K562 (cell line): ENCODE measurements around the gene CHST8. TPM values are rescaled to one million over a fixed set of nuclear protein-coding genes. Genes with fewer than 3 reads are reported as not detected.

Experiments
- ATAC-seq: fragments of 200-7000 bp; cut with Tn5 transposase; 3 replicates; pipeline ENCODE4 v1.9.1; 2020; ENCODE audit warnings: moderate library complexity
- BruUV-seq: library from RNA; stranded (reverse); fragments of 400-500 nt; replicated peaks from 2 replicates; lab custom pipeline; 2021; lab: Mats Ljungman, UMichigan
- CTCF ChIA-PET: fragments of 300-600 bp; formaldehyde crosslinking; extraction: SDS; loops from one replicate; lab custom pipeline; 2021; ENCODE audit warnings: low intra/inter-chr PET ratio; lab: Yijun Ruan, JAX
- POLR2A ChIA-PET: fragments of 300-600, 350-650 bp; sonication (Branson Sonifier 250); formaldehyde crosslinking; extraction: SDS; loops from one replicate; lab custom pipeline; 2021; ENCODE audit warnings: antibody characterized with exemption, inconsistent platforms; lab: Yijun Ruan, JAX
- DNase-seq, 4 experiments: peaks; one replicate each; pipeline versions ENCODE4 v3.0.0 to v3.0.0-alpha.2; 2011 to 2018; ENCODE audit warnings: low spot score in 3 of 4, mixed read lengths in 3 of 4; ENCODE audit errors: extremely low read depth in 1 of 4
- FAIRE-seq: peaks from 2 replicates; lab custom pipeline; 2011; peaks lifted over from hg19 to GRCh38; lab: Jason Lieb, UNC
- H2AFZ ChIP-seq: 2 replicates; pipeline ENCODE4 v1.6.0; 2011; ENCODE audit warnings: low read depth, low read length, control low read depth, inconsistent platforms
- H3K27ac ChIP-seq: fragments of 200-600 bp; 3 replicates; pipeline ENCODE4 v1.8.0; 2011; ENCODE audit warnings: low read depth, mild to moderate bottlenecking, control low read depth, inconsistent platforms, low read length, moderate library complexity, mixed read lengths; ENCODE audit errors: extremely low read depth
- H3K27me3 ChIP-seq, 2 experiments: fragments of 300-600 bp in 1 of 2; 2 replicates in 1 of 2; 3 replicates in 1 of 2; pipeline versions ENCODE4 v1.6.0 to v1.8.0; 2011; ENCODE audit warnings: inconsistent platforms in 2 of 2, low read length in 2 of 2, mild to moderate bottlenecking in 1 of 2, mixed read lengths in 1 of 2, moderate library complexity in 1 of 2; ENCODE audit not compliant: control insufficient read depth in 2 of 2, insufficient read depth in 2 of 2
- H3K36me3 ChIP-seq: fragments of 300-600 bp; 3 replicates; pipeline ENCODE4 v1.8.0; 2011; ENCODE audit warnings: mild to moderate bottlenecking, low read length, inconsistent platforms; ENCODE audit not compliant: control insufficient read depth, insufficient read depth
- H3K4me1 ChIP-seq, 2 experiments: fragments of 200-600 bp in 1 of 2; replicated peaks in 1 of 2; 2 replicates in 1 of 2; 3 replicates in 1 of 2; pipeline versions ENCODE4 v1.5.1 to v1.8.0; 2011; ENCODE audit warnings: inconsistent platforms in 2 of 2, low read length in 2 of 2, mild to moderate bottlenecking in 1 of 2, mixed read lengths in 1 of 2, moderate library complexity in 1 of 2; ENCODE audit not compliant: control insufficient read depth in 2 of 2, insufficient read depth in 2 of 2
- H3K4me2 ChIP-seq: 2 replicates; pipeline ENCODE4 v1.6.1; 2011; ENCODE audit warnings: low read length, control low read depth, inconsistent platforms, mixed read lengths; ENCODE audit not compliant: insufficient read depth
- H3K4me3 ChIP-seq: fragments of 200-600 bp; sonication (generic), shearing (Covaris generic); 2 replicates; pipeline ENCODE4 v1.5.1; 2016; ENCODE audit warnings: control low read depth, inconsistent platforms
- H3K79me2 ChIP-seq: fragments of 200-600 bp; 3 replicates; pipeline ENCODE4 v1.8.0; 2011; ENCODE audit warnings: low read length, inconsistent platforms; ENCODE audit not compliant: control insufficient read depth, insufficient read depth
- H3K9ac ChIP-seq, 2 experiments: 2 replicates each; pipeline versions ENCODE4 v1.6.0 to v1.6.1; 2011; ENCODE audit warnings: low read depth in 2 of 2, low read length in 2 of 2, control low read depth in 1 of 2, inconsistent platforms in 1 of 2, mild to moderate bottlenecking in 1 of 2, mixed read lengths in 1 of 2; ENCODE audit not compliant: insufficient read depth in 1 of 2
- H3K9me1 ChIP-seq: one replicate; pipeline ENCODE4 v1.6.0; 2011; ENCODE audit warnings: inconsistent platforms, mild to moderate bottlenecking, low read length, moderate library complexity; ENCODE audit not compliant: control insufficient read depth, insufficient read depth
- H3K9me3 ChIP-seq: replicated peaks from 2 replicates; pipeline ENCODE4 v1.5.1; 2011; ENCODE audit warnings: low read depth, low read length, inconsistent platforms; ENCODE audit not compliant: control insufficient read depth, insufficient read depth
- H4K20me1 ChIP-seq: replicated peaks from 2 replicates; pipeline ENCODE4 v1.6.1; 2011; ENCODE audit warnings: low read length, inconsistent platforms, mixed read lengths; ENCODE audit not compliant: control insufficient read depth, insufficient read depth
- BACH1 ChIP-seq: fragments of 200-800 bp; sonication (Bioruptor generic); IDR thresholded peaks from 2 replicates; pipeline ENCODE4 v1.6.1; 2016; ENCODE audit warnings: missing genetic modification characterization, missing compliant biosample characterization
- EGR1 ChIP-seq: fragments of 450-650 bp; conservative IDR thresholded peaks from 2 replicates; pipeline ENCODE4 v1.6.1; 2017; ENCODE audit warnings: mild to moderate bottlenecking
- RBFOX2 ChIP-seq: fragments of 200-400 bp; formaldehyde crosslinking; IDR thresholded peaks from 2 replicates; pipeline ENCODE4 v1.6.1; 2017; ENCODE audit warnings: low read depth, mild to moderate bottlenecking, low read length, moderate library complexity
- TAF1 ChIP-seq: IDR thresholded peaks from 2 replicates; pipeline ENCODE4 v1.6.1; 2011; ENCODE audit warnings: mild to moderate bottlenecking, low read length, moderate library complexity; ENCODE audit not compliant: insufficient read depth, control insufficient read depth, severe bottlenecking; ENCODE audit errors: extremely low read depth
- ZEB2 ChIP-seq: fragments of 450-650 bp; IDR thresholded peaks from 2 replicates; pipeline ENCODE4 v1.6.1; 2016
- ZFP30 ChIP-seq: fragments of 250-450 bp; sonication (Bioruptor Pico); IDR thresholded peaks from 2 replicates; pipeline ENCODE4 v1.8.0; 2022; ENCODE audit warnings: moderate library complexity, mild to moderate bottlenecking, inconsistent platforms, borderline replicate concordance
- ZNF507 ChIP-seq: conservative IDR thresholded peaks from 2 replicates; pipeline ENCODE4 v1.6.1; 2017; ENCODE audit warnings: missing genetic modification characterization, missing compliant biosample characterization
- WGBS: fragments of 100-300 bp; shearing (Covaris generic); methylation state at CpG from one replicate; pipeline ENCODE4 v1.1.6; 2016; ENCODE audit warnings: low coverage, mixed read lengths; ENCODE audit not compliant: insufficient coverage; ENCODE audit errors: missing lambda C conversion rate; 5-methylcytosine and 5-hydroxymethylcytosine counted together
- in situ Hi-C: fragments of 300-500 bp; cut with MboI; formaldehyde crosslinking; loops from 4 replicates; pipeline ENCODE4 v1.15.0; 2018; ENCODE audit warnings: inconsistent platforms, mixed read lengths
- intact Hi-C: fragments of 100-400 bp; cut with micrococcal nuclease; formaldehyde crosslinking; loops from 2 replicates; pipeline ENCODE4 v1.14.2; 2022
- polyA plus RNA-seq, 8 experiments: library from polyadenylated mRNA; depleted of rRNA in 4 of 8; stranded (reverse) in 5 of 8; unstranded in 3 of 8; fragments of >200 nt; fragmentation: Nextera tagmentation in 2 of 8; fragmentation: Illumina TruSeq in 1 of 8; extraction: Ambion mirVana in 2 of 8; extraction: Trizol in 1 of 8; gene quantifications; 2 replicates each; pipeline versions ENCODE4 v1.2.1 to v1.2.3, GENCODE V29; 2011 to 2014; ENCODE audit warnings: inconsistent platforms in 1 of 8, missing spikeins in 1 of 8
- total RNA-seq, 7 experiments: library from RNA; depleted of rRNA in 6 of 7; stranded (reverse); fragments of >200 nt in 6 of 7; fragmentation: Illumina TruSeq in 2 of 7; extraction: Trizol in 2 of 7; gene quantifications; 2 replicates each; pipeline versions ENCODE4 v1.2.1 to v1.2.3, GENCODE V29; 2011 to 2021; ENCODE audit warnings: low replicate concordance in 1 of 7
- TF ChIP-seq, protein P1 (sequence below): sonication (generic); formaldehyde crosslinking; IDR thresholded peaks from 2 replicates; pipeline ENCODE4 v1.8.1; 2022; ENCODE audit warnings: missing genetic modification reagents

Gene CHST8
- total and polyA plus RNA-seq, 9 of the 15 experiments (the other 6 are each of a cell fraction or from before 2014, with no cell fraction given), result 0.11 TPM; not detected in 8

DNA sequence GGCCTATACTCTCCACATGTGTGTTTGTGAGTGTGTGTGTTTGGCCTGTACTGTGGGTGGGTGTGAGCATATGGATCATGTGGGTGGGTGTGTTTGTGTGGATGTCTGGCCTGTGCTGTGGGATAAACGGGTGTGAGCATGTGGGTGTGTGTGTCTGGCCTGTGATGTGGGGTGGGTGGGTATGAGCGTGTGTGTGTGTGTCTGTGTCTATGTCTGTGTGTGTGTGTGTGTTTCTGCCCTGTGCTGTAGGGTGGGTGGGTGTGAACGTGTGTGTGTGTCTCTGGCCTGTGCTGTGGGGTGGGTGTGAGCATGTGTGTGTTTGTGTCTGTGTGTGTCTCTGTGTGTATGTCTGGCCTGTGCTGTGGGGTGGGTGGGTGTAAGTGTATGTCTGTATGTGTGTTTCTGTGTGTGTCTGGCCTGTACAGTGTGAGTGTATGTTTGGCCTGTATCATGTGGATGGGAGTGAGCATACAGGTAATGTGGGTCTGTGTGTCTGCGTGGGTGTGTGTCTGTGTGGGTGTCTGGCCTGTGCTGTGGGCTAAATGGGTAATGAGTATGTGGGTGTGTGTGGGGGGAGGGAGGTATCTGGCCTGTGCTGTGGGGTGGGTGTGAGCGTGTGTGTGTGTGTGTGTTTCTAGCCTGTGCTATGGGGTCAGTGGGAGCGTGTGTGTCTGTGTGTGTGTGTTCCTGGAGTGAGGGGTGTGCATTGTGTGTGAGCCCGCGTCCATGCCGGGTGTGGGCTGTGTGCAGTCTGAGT is 154.2 kb downstream of the CHST8 start:
- Histone ChIP-seq H2AFZ (no peak overlapping the region), H3K9me3 (no peaks in the 10 kb centered on the region), H3K79me2 (no peaks in the 10 kb centered on the region), H3K27ac (no peak overlapping the region), H3K36me3 (no peaks in the 10 kb centered on the region), H3K4me1 (peaks cover 0 to 29% of the 10 kb centered on the region in 2 experiments; a peak in 2 of 5 replicates)
- no peak for ATAC-seq
- intact Hi-C loops, result loop anchor here (5.0 to 10.0 kb wide), 2 partner anchors 51 to 371 kb away; no protein-coding TSS in a partner anchor
- ChIA-PET CTCF (interaction anchor here (1.1 to 3.7 kb wide), 2 partner anchors 137 to 320 kb away, joined by 3 to 111 read pairs; no protein-coding TSS in a partner anchor), POLR2A (no interaction called here)
- no peak for DNase-seq
- TF ChIP-seq, protein P1, sequence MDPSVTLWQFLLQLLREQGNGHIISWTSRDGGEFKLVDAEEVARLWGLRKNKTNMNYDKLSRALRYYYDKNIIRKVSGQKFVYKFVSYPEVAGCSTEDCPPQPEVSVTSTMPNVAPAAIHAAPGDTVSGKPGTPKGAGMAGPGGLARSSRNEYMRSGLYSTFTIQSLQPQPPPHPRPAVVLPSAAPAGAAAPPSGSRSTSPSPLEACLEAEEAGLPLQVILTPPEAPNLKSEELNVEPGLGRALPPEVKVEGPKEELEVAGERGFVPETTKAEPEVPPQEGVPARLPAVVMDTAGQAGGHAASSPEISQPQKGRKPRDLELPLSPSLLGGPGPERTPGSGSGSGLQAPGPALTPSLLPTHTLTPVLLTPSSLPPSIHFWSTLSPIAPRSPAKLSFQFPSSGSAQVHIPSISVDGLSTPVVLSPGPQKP (CRISPR knock-in tag), result no peak
- TF ChIP-seq BACH1 (no peak), ZEB2 (no peak), TAF1 (no peak), ZNF507 (no peak), ZFP30 (CRISPR knock-in tag) (no peak), EGR1 (peak; percentile 63), RBFOX2 (no peak)
- TF ChIP-seq, all 486 proteins: peak for 1
- WGBS, result 2% methylated on average over 9 of the region's 9 CpGs
- Histone ChIP-seq H4K20me1 (peaks cover 27% of the 10 kb centered on the region), H3K9ac (no peak overlapping the region), H3K4me3 (no peak overlapping the region), H3K27me3 (peaks cover 11 to 46% of the 10 kb centered on the region in 2 experiments; a peak in 4 of 5 replicates), H3K9me1 (no peaks in the 10 kb centered on the region), H3K4me2 (no peak overlapping the region)
- FAIRE-seq, result no peak
- in situ Hi-C loops, result no loop called here
- BruUV-seq, result no TSS peak
